Measurements from ENCODE around the gene AXIN1. TPM values are rescaled to one million over a fixed set of nuclear protein-coding genes. Genes with fewer than 3 reads are reported as not detected.

Gene AXIN1
- total RNA-seq, 1 donor from 2014 or later: 49.0 TPM

DNA sequence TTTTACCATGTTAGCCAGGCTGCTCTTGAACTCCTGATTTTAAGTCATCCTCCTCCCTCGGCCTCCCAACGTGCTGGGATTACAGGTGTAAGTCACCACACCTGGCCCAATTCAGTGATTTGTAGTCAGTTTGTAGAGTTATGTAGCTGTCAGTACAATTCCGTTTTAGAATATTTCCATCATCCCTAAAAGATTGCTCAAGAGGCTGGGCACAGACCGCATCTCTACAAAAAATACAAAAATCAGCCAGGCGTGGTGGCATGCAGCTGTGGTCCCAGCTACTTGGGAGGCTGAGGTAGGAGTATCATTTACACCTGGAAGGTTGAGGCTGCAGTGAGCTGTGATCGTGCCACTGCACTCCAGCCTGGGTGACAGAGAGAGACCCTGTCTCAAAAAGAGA is 97.3 kb downstream of the AXIN1 start:
- H3K4me3 ChIP-seq (ENCODE audit: low read depth, low read length): no peak overlapping the region
- no peak for DNase-seq (ENCODE audit: low read depth)
- no peaks in the 10 kb centered on the region for H3K27me3 ChIP-seq (ENCODE audit: control insufficient read depth, insufficient read depth, low read length)
- TF ChIP-seq, protein P1, sequence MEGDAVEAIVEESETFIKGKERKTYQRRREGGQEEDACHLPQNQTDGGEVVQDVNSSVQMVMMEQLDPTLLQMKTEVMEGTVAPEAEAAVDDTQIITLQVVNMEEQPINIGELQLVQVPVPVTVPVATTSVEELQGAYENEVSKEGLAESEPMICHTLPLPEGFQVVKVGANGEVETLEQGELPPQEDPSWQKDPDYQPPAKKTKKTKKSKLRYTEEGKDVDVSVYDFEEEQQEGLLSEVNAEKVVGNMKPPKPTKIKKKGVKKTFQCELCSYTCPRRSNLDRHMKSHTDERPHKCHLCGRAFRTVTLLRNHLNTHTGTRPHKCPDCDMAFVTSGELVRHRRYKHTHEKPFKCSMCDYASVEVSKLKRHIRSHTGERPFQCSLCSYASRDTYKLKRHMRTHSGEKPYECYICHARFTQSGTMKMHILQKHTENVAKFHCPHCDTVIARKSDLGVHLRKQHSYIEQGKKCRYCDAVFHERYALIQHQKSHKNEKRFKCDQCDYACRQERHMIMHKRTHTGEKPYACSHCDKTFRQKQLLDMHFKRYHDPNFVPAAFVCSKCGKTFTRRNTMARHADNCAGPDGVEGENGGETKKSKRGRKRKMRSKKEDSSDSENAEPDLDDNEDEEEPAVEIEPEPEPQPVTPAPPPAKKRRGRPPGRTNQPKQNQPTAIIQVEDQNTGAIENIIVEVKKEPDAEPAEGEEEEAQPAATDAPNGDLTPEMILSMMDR (IDR thresholded peaks at IDR 0.05; ENCODE audit: insufficient read depth, low read length, severe bottlenecking): no peak
- FAIRE-seq: no peak
- H3K36me3 ChIP-seq (ENCODE audit: control insufficient read depth, insufficient read depth, low read length): peaks cover 7% of the 10 kb centered on the region

DNA sequence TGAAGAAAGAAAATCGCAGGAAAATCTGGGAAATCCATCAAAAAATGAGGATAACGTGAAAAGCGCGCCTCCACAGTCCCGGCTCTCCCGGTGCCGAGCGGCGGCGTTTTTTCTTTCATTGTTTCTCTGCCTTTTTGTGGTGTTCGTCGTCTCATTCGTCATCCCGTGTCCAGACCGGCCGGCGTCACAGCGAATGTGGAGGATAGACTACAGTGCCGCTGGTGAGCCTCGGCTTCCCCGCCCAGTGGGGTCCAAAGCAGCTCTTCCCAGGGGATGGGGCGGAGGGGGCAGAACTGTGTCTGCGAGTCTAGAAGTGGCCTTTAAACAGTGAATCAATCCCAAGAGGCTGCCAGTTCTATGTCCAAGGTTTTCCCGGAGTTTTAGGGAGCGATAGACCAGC is 98.1 kb downstream of the AXIN1 start:
- Histone ChIP-seq H3K27me3 (ENCODE audit: control insufficient read depth, insufficient read depth, low read length) (no peaks in the 10 kb centered on the region), H3K4me3 (ENCODE audit: low read depth, low read length) (no peak overlapping the region), H3K36me3 (ENCODE audit: control insufficient read depth, insufficient read depth, low read length) (peaks cover 5% of the 10 kb centered on the region)
- TF ChIP-seq, protein P1 (IDR thresholded peaks at IDR 0.05; ENCODE audit: insufficient read depth, low read length, severe bottlenecking): no peak
- no peak for DNase-seq (ENCODE audit: low read depth)
- no peak for FAIRE-seq

DNA sequence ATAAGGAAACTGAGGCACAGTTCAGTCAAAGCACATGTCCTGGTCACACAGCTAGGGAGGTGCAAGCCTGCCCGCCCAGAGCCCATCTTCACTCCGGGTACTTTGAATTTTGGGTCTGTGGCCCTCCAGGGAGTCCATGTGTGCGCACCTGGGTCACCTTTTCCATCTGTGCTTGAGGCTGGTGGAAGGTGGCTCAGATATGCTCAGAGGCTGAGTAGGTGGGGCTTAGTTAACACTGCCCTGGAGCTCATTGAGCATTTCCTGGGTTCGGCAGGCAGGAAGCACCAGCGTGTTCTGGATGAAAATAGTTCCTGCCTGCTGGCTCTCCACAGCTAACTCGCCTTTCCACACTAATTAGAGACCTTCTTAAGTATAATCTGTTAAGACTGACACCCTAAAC is 98.7 kb downstream of the AXIN1 start:
- Histone ChIP-seq H3K36me3 (ENCODE audit: control insufficient read depth, insufficient read depth, low read length) (peaks cover 6% of the 10 kb centered on the region), H3K27me3 (ENCODE audit: control insufficient read depth, insufficient read depth, low read length) (no peaks in the 10 kb centered on the region), H3K4me3 (ENCODE audit: low read depth, low read length) (no peak overlapping the region)
- DNase-seq (ENCODE audit: low read depth): no peak
- no peak for FAIRE-seq
- TF ChIP-seq, protein P1 (IDR thresholded peaks at IDR 0.05; ENCODE audit: insufficient read depth, low read length, severe bottlenecking): no peak

DNA sequence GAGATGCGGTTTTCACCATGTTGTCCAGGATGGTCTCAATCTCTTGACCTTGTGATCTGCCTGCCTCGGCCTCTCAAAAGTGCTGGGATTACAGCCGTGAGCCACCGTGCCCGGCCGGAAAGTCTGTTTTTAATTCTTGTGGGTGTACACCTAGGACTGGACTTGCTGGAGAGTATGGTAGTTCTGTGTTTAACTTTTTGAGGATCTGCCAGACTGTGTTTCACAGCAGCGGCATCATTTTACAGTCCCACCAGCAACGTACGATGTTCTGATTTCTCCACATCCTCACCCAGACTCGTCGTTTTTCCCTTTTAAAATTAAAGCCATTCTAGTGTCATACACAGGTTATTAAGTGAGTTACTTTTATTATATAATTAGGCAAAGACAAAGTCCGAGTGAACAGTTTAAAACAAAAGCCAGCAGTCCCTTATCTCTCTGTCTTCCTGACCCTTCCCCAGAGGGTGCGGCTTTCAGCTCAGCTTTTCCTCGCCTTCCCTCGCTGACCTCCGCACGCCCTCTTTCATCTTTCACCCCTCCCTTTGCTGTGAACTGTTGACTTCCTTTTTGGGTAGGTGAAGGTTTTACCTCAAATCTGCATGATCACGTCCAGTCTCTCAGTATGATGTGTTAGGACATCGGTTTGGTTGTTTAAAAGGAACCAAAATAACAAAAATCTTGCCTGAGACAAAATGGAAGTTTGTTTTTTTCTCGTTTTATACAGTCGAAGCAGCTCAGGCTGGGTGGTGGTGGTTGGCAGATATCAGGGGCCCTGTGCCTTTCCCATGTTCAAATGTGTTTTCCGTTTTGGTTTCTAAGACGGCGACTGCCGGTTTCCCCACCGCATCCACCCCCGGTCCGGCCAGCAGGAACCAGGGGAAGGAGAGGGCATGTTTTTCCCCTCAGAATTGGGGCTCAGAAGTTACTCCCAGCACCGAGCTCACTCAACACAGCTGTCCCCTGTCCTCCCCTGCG is 99.9 kb downstream of the AXIN1 start:
- Histone ChIP-seq H3K27me3 (ENCODE audit: control insufficient read depth, insufficient read depth, low read length) (no peaks in the 10 kb centered on the region), H3K4me3 (ENCODE audit: low read depth, low read length) (no peak overlapping the region), H3K36me3 (ENCODE audit: control insufficient read depth, insufficient read depth, low read length) (peaks cover 6% of the 10 kb centered on the region)
- DNase-seq (ENCODE audit: low read depth): no peak
- TF ChIP-seq, protein P1 (IDR thresholded peaks at IDR 0.05; ENCODE audit: insufficient read depth, low read length, severe bottlenecking): no peak
- no peak for FAIRE-seq

DNA sequence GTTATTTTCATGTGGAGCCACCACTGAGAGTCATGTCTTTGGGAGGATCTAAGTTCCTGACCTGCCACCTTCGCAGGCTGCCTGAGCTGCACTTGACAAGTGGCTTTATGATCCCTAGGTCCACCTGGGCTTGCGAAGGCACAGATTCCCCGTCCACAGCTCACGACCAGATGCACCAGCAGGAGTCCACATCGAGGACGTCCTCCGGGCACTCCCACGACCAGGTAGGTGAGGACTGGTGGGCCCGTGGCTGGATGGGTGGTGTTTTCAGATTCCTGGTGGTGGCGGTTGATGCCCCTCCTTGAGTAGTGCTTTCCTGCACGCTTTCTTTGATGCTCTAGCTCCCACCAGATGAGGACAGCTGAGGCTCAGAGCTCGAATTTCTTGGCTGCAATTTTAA is 103.1 kb downstream of the AXIN1 start:
- no peak for FAIRE-seq
- H3K27me3 ChIP-seq (ENCODE audit: control insufficient read depth, insufficient read depth, low read length): no peaks in the 10 kb centered on the region
- DNase-seq (ENCODE audit: low read depth): no peak
- no peak overlapping the region for H3K4me3 ChIP-seq (ENCODE audit: low read depth, low read length)
- H3K36me3 ChIP-seq (ENCODE audit: control insufficient read depth, insufficient read depth, low read length): peaks cover 4% of the 10 kb centered on the region
- TF ChIP-seq, protein P1 (IDR thresholded peaks at IDR 0.05; ENCODE audit: insufficient read depth, low read length, severe bottlenecking): no peak
